Ishikawa (cell line): Measurements from ENCODE around the gene CLIP3.

ENCODE experiments used
- CEBPB ChIP-seq: IDR thresholded peaks from 2 replicates; pipeline ENCODE4 v1.6.1; 2012
- CREB1 ChIP-seq: IDR thresholded peaks from 2 replicates; pipeline ENCODE4 v1.6.1; 2012; ENCODE audit warnings: low read depth
- EGR1 ChIP-seq: IDR thresholded peaks from 2 replicates; pipeline ENCODE4 v1.6.1; 2012
- EP300 ChIP-seq: IDR thresholded peaks from 2 replicates; pipeline ENCODE4 v1.6.1; 2012; ENCODE audit warnings: borderline replicate concordance
- FOXM1 ChIP-seq: IDR thresholded peaks from 2 replicates; pipeline ENCODE4 v1.6.1; 2012; ENCODE audit warnings: low read depth, borderline replicate concordance
- NFIC ChIP-seq: IDR thresholded peaks from 2 replicates; pipeline ENCODE4 v1.6.1; 2012
- RAD21 ChIP-seq: IDR thresholded peaks from 2 replicates; pipeline ENCODE4 v1.6.1; 2012; ENCODE audit warnings: low read depth
- TAF1 ChIP-seq: IDR thresholded peaks from 2 replicates; pipeline ENCODE4 v1.6.1; 2012; ENCODE audit warnings: low read depth, mild to moderate bottlenecking
- TEAD4 ChIP-seq: IDR thresholded peaks from 2 replicates; pipeline ENCODE4 v1.6.1; 2012
- YY1 ChIP-seq: IDR thresholded peaks from 2 replicates; pipeline ENCODE4 v1.6.1; 2012; ENCODE audit warnings: low read depth
- TF ChIP-seq, protein P1 (sequence below): IDR thresholded peaks from 2 replicates; pipeline ENCODE4 v1.6.1; 2012
- TF ChIP-seq, protein P2 (sequence below): IDR thresholded peaks from 2 replicates; pipeline ENCODE4 v1.6.1; 2012
- TF ChIP-seq, protein P3 (sequence below): IDR thresholded peaks from 2 replicates; pipeline ENCODE4 v1.6.1; 2012; ENCODE audit warnings: low read depth, mild to moderate bottlenecking

DNA sequence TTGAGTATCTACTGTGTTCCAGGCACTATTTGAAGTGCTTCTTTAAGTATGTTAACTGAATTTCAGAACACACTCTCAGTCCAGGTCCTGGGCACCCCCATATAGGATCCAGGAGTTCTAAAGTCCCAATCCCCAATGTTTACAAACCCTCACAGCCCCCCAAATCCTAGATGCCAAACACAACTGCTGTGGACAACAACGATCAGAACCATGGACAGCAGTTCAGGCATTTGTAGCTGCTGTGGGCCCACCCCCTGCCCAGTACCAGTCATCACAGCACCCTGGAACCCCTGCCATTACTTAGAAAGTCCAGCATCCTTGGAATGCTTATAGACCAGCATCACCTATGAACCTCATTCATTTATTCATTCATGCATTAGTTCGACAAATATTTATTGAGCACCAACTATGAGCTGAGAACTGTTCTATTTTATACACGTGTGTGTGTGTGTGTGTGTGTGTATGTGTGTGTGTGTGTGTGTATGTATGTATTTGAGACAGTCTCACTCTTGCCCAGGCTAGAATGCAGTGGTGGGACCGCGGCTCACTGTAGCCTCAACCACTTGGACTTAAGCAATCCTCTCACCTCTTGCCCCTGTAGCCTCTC lies 57.0 kb downstream of the CLIP3 start:
- TF ChIP-seq, protein P1, sequence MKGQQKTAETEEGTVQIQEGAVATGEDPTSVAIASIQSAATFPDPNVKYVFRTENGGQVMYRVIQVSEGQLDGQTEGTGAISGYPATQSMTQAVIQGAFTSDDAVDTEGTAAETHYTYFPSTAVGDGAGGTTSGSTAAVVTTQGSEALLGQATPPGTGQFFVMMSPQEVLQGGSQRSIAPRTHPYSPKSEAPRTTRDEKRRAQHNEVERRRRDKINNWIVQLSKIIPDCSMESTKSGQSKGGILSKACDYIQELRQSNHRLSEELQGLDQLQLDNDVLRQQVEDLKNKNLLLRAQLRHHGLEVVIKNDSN, result no peak
- TF ChIP-seq RAD21 (no peak), TEAD4 (peak; percentile 81), TAF1 (no peak), EGR1 (no peak), EP300 (no peak), CEBPB (no peak), CREB1 (no peak), FOXM1 (no peak), NFIC (no peak), YY1 (no peak)
- TF ChIP-seq, protein P2, sequence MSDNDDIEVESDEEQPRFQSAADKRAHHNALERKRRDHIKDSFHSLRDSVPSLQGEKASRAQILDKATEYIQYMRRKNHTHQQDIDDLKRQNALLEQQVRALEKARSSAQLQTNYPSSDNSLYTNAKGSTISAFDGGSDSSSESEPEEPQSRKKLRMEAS, result no peak
- TF ChIP-seq, protein P3, sequence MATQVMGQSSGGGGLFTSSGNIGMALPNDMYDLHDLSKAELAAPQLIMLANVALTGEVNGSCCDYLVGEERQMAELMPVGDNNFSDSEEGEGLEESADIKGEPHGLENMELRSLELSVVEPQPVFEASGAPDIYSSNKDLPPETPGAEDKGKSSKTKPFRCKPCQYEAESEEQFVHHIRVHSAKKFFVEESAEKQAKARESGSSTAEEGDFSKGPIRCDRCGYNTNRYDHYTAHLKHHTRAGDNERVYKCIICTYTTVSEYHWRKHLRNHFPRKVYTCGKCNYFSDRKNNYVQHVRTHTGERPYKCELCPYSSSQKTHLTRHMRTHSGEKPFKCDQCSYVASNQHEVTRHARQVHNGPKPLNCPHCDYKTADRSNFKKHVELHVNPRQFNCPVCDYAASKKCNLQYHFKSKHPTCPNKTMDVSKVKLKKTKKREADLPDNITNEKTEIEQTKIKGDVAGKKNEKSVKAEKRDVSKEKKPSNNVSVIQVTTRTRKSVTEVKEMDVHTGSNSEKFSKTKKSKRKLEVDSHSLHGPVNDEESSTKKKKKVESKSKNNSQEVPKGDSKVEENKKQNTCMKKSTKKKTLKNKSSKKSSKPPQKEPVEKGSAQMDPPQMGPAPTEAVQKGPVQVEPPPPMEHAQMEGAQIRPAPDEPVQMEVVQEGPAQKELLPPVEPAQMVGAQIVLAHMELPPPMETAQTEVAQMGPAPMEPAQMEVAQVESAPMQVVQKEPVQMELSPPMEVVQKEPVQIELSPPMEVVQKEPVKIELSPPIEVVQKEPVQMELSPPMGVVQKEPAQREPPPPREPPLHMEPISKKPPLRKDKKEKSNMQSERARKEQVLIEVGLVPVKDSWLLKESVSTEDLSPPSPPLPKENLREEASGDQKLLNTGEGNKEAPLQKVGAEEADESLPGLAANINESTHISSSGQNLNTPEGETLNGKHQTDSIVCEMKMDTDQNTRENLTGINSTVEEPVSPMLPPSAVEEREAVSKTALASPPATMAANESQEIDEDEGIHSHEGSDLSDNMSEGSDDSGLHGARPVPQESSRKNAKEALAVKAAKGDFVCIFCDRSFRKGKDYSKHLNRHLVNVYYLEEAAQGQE, result peak; percentile 95
